ENCODE measurements around the gene GNE.
"Not testable (repeated sequence)": the region's sequence is repeated elsewhere in the genome, so short reads cannot be mapped to it uniquely, and the experiment has no call there.

GNE gene

DNA sequence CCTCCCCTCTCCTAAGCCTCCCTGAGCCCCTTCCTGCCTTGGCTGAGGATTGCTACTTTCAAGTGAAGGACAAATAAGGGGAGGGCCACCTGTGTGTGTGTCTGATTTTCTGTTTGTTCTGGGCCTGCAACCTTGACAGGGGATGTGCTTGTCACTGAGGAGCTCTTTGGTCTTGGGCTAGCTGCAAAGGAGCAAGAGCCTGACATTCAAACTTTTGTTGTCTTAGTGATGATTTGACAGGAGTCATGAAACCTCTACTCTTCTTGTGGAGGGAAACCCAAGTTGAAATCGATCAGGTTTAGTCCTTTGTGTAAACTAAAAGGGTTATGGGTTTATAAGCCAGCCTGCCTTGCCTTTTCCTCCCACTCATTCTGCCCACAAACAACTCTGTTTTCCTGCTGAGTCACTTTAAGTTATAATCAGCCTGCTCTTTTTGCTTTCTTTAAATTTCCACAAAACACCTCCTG is 50.7 kb downstream of the GNE start:
- no peak for DNase-seq

DNA sequence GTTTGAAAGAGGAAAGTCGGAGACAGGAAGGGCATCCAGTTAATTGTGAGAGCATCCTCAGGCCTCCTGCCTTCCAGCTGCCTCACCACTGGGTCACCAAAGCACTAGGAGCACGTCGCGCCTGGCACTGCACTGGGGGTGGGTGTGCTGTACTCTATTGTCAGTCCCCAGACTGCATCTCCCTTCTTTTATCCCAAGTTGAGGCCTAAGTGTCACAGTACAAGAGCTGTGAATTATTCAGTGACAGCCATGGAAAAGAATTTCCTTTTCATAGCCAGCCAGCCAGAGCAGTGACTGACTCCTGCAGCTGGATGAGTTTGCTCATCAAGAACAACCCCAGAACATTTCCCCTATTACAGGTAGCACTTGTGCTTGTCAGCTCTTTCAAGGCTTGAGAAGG is 51.2 kb downstream of the GNE start:
- DNase-seq: no peak

DNA sequence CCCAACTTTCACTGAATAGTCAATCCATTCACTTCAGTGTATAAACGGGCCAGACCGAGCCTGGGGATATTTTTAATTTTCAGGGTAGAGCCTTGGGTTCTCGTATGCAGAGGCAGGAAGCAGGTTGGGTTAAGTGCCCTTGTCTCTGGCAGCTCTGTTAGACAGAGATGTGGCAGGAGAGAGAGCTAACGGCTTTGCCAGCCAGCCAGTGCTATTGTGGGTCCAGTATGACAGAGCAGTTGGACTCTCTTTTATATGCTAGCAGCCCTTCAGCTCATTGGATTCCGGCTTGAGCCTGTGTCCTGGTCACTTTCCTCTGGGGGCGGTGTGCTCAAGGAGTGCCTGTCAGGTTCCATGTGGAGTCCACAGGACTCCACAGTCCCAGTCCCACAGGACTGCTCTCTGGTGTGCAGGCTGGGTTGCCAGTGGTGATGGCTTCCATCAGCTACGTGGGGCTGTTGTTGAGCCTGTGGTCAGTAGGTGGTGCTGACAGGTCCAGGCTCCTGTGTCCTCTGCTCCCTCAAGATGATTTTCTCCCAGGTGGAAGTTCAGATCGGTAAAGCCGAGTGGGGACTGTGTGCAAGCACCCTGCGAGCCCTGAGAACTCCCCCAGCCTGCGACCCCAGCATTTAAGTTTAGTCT is 53.2 kb downstream of the GNE start:
- DNase-seq: no peak

DNA sequence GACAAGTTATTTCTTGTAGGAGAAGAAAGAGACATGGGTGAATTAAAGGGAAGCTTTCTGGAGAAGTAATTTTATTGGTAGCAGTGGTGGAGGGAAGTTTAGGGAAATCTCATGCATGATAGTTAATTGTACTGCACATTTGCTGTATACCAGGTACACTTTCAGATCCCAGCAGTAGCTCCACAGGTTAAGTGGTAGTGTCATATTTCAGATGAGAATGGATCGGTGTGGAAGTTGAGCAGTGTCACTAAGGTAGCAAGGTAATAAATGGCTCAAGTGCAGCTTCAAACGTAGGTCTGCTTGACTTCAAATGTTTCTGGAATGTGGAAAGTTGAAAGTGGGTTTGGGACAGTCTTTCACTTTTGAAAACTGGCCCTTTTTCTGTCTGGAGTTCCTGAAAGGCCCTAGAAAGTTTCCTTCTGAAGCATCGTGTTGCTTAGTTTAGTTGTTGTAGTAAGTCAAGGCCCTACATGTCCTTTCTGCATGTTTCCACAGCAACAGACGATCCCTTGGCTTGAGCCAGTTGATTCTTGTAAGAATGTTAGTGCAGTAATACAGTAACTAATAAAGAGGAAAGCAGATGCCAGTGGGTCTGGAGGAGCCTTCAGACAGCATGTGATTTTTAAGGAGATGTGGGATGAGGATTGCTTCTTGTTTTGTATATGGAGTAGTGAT is 63.8 kb downstream of the GNE start:
- DNase-seq: no peak

DNA sequence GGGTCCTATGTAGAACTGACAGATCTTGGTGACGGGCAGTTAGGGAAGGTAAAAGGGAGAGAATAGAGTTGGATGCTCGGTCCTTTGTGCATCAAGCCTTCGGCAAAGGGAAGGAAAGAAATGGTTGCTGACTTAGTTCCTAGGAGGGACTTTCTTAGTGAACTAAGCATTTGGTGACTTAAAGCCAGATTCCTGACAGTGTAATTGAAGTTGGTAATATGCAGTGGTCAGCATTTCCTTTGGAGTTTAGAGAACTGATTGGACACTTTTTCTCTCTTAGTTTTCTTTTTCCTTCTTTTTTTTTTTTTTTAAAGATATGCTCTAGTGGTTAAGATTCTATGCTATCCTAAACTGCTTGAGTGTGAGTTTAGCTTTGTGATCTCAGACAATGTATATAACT is 65.2 kb downstream of the GNE start:
- no peak for DNase-seq

DNA sequence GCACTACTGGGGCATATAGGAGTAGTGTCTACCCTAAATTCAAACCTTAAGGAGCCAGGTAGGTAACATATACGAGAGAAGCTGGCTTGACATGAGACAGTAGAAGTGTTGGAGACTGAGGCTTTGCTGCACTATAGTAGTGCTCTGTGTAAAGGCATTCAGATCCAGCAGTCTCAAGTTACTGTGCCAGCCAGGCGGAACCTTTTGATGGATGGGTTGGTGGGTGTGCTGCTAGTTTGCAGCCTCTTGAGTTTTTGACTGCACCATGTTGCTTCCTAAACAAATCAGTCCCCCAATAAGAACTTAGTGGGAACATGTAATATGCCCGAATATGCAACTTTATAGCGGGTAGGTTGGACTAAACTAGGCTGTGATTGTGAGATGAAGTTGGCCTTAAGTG is 66.1 kb downstream of the GNE start:
- no peak for DNase-seq

DNA sequence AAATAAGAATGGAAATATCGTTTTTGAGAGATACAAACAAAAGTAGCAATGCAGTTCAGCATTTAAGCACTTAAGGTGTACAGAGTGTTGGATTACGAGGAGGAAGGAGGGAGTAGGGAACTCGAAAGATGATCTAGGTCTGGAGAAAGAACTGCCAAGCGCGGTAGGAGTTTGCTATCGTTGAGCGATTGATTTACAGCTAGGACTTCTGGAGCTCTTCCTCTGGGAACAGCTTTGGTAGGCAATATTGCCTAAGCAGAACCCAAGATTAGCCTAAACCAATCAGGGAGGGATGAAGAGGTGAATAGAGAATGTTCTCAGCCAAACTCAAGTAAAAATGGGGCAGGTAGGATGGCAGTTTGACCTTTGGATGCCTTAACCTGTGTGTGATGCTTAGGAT is 66.6 kb downstream of the GNE start:
- no peak for DNase-seq

DNA sequence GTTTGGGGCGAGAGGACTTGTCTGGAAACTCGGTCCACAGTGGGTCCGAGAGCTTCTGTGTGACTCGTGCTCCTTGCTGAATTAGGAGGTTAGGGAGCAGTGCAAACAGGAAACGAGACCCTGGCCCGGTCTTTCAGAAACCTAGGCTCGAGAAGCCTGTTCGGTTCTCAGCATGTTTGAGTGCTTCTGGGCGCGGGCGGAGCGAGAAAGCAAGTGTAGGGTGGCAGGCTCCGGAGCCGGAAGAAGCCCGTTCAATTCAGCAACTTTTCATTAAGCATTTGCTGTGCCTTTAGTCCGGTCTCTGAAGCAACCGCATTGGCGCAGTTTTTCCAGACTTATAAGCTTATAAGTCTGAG is 67.0 kb downstream of the GNE start:
- DNase-seq: peak; percentile 42

DNA sequence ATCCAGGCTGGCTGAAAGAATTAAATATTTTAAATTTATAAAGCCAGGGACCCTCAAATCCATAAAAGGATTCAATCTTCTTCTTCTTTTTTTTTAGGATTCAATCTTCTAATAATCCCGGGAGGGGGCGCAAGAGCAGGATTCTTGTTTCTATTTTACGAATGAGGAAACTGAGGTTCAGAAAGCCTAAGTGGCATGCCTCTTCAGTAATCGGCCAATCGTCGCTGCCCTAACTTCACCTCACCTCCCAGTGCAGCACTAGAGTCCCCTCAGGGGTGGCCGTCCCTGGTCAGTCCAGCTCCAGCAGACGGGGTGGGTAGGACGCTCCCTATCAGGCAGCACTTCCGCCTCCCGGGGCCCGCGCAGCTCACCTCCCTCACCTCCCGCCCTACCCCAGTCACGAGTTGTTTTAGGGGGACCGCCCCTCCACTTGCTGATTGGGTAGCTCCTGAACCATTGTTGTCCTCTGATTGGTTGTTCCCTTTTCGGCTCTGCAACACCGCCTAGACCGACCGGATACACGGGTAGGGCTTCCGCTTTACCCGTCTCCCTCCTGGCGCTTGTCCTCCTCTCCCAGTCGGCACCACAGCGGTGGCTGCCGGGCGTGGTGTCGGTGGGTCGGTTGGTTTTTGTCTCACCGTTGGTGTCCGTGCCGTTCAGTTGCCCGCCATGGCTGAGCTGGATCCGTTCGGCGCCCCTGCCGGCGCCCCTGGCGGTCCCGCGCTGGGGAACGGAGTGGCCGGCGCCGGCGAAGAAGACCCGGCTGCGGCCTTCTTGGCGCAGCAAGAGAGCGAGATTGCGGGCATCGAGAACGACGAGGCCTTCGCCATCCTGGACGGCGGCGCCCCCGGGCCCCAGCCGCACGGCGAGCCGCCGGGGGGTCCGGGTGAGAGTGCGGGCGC is 67.6 kb downstream of the GNE start, which contains the start of gene CLTA:
Gene CLTA, plus strand, starts transcription at position 534 of the 902 bp plus-strand sequence. Its CDS starts 136 bp downstream, at position 670.
- DNase-seq: peak; percentile 93

DNA sequence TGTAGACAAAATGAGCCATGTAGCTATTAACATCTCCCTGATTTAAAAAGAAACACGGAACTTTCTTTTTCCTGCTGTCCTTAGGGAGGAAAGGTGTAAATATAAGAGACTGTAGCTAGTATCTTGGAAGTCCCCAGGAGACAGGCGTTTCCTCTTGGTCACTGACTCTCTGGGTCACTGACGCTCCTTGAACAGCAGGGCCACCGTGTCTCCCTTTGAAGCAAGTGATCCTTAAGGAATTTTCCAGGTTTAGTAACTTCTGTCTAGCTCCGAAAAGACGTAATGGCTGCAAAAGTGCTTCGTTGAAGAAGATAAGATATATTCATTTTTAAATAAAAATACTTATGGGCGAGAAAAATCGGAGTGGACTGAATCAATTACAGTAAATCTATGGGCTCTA is 68.3 kb downstream of the GNE start:
- no peak for DNase-seq

DNA sequence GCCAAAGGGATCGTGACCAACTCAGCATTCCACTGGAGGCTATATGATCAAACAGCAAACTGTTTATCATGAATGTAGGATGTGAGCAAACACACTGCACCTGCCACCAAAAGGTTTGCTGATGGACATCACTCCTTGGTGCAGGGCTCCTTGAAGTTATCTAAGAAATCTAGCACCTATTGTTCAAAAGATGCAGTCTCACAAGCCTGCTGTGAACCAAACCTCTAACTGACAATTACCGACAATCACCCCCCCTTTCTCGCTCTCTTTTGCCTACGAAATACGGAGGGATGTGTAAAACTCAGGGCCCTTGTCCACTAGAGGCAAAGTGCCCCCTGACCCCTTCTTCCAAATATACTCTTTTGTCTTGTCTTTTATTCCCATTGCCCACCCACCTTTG is 70.0 kb downstream of the GNE start:
- no peak for DNase-seq

DNA sequence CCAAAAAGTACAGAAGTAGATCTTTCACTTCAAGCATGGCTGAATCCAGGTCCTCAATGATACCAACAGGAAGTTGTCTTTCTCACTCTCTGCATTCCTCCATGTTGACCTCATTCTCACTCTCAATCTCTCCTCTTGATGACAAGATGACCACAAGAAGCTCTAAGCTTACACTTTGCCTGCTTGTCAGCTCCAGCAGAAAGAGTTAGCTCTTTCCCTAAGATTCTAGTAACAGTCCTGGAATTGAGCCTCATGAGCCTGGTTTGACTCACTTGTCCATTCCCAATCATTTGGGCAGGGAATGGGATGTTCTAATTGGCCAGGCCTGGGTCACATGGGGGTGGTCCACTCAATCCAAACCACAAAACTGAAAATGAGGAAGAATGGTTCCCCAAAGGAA is 70.8 kb downstream of the GNE start:
- DNase-seq: no peak

DNA sequence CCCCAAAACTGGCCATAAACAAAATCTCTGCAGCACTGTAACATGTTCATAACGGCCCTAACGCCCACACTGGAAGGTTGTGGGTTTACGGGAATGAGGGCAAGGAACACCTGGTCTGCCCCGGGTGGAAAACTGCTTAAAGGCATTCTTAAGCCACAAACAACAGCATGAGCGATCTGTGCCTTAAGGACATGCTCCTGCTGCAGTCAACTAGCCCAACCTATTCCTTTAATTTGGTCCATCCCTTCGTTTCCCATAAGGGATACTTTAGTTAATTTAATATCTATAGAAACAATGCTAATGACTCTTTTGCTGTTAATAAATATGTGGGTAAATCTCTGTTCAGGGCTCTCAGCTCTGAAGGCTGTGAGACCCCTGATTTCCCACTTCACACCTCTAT is 78.0 kb downstream of the GNE start:
- DNase-seq: not testable (repeated sequence)

DNA sequence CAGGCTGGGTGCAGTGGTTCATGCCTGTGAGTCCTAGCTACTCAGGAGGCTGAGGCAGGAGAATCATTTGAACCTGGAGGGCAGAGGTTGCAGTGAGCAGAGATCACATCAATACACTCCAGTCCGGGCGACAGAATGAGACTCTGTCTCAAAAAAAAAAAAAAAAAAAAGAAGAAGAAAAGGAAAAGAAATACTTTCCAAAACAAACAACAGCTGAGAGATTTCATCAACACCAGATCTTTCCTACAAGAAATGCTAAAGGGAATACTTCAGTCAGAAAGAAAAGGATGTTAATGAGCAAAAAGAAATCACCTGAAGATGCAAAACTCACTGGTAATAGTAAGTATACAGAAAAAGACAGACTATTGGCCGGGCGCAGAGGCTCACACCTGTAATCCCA is 80.7 kb downstream of the GNE start:
- no peak for DNase-seq

DNA sequence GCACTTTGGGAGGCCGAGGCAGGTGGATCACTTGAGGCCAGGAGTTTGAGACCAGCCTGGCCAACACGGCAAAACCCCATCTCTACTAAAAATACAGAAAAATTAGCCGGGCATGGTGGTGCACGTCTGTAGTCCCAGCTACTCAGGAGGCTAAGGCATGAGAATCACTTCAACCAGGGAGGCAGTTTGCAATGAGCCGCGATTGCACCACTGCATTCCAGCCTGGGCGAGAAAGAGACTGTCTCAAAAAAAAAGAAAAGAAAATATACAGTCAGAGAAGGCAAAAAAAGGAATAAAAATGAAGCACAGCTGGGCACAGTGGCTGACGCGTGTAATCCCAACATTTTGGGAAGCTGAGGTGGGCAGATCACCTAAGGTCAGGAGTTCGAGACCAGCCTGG is 81.8 kb downstream of the GNE start:
- DNase-seq: not testable (repeated sequence)

DNA sequence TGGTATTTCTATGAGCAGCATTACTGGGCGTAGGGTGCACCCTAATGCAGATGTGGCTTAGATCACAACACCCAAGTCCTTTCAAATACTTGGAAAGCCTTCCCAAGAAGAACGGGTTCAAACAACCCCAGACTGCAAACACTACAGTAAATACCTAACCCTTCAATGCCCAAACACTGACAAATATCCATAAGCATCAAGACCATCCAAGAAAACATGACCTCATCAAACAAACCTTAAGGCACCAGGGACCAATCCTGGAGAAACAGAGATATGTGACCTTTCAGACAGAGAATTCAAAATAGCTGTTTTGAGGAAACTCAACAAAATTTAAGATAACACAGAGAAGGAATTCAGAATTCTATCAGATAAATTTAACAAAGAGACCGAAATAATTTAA is 83.0 kb downstream of the GNE start:
- DNase-seq: not testable (repeated sequence)

DNA sequence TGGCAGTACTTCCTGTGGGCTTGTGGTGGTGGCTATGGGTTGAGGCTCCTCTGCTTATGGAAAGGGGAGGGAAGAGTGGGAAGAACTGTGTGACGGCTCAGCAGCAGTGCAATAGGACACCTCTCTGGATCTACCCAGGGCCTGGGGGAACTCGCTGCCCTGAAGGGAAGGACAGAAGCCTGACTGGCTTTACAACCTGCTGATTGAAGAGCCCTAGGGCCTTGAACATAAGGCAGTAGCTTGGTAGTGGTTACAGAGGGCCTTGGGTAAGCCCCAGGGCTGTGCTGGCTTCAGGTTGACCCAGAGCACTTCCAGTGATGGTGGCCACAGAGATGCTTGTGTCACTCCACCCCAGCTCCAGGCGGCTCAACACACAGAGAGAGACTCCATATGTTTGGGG is 83.5 kb downstream of the GNE start:
- DNase-seq: no peak

DNA sequence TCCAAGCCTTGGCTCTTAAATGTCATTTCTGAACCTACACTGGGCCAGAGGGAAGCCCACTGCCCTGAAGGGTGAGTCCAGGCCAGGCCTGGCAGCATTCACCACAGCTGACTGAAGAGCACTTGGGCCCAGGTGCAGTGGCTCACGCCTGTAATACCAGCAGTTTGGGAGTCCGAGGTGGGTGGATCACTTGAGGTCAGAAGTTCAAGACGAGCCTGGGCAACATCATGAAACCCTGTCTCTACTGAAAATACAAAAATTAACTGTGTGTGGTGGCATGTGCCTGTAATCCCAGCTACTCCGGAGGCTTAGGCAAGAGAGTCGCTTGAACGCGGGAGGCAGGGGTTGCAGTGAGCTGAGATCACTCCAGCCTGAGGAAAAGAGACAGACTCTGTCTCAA is 84.0 kb downstream of the GNE start:
- DNase-seq: no peak

DNA sequence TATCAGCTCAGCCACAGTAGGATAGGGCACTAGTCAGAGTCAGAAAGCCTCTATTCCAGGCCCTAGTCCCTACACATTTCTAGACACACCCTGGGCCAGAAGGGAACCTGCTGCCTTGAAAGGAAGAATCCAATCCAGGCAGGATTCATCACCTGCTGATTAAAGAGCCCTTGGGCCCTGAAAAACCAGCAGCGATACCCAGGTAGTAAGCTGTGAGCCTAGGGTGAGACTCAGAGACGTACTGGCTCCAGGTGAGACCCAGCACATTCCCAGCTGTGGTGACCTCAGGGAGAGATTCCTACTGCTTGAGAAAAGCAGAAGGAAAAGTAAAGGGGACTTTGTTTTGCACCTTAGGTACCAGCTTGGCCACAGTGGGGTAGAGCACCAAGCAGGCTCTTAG is 84.4 kb downstream of the GNE start:
- DNase-seq: no peak

DNA sequence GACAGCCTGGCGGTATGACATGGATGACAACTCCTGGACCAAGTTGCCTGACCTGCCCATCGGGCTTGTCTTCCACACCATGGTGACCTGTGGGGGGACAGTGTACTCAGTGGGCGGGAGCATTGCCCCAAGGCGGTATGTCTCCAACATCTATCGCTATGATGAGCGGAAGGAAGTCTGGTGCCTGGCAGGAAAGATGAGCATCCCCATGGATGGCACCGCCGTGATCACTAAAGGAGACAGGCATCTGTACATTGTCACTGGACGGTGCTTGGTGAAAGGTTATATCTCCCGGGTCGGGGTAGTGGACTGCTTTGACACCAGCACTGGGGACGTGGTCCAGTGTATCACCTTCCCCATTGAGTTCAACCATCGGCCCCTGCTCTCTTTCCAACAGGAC is 87.7 kb downstream of the GNE start:
- DNase-seq: no peak

DNA sequence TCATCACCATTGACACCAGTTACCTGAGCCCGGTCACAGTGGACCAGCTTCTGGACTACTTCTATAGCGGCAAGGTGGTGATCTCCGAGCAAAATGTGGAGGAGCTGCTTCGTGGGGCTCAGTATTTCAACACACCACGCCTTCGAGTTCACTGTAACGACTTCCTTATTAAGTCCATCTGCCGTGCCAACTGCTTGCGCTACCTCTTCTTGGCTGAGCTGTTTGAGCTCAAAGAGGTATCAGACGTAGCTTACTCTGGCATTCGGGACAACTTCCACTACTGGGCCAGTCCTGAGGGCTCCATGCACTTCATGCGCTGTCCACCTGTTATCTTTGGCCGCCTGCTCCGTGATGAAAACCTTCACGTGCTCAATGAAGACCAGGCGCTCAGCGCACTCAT is 88.5 kb downstream of the GNE start:
- no peak for DNase-seq

DNA sequence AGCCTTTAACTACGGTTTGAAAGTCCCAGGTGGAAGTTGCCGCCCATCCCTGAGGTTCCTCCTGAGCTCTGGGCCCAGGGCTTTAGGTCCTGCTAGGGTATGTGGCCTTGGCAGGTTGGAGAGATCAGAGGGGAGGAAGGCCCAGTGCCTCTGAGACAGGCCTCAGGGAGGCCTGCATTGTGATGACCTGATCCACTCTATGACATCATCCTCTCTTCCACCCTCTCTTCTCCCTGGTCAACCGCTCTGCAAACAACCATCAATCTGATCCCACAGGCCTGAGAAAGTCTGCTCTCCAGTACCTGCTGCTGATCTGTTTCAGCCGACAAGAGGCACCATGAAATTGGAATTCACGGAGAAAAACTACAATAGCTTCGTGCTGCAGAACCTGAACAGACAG is 89.1 kb downstream of the GNE start, which contains the start of gene CCIN:
Gene CCIN, plus strand, starts transcription at position 223 of the 400 bp plus-strand sequence. Its CDS starts 115 bp downstream, at position 338.
- DNase-seq: no peak

DNA sequence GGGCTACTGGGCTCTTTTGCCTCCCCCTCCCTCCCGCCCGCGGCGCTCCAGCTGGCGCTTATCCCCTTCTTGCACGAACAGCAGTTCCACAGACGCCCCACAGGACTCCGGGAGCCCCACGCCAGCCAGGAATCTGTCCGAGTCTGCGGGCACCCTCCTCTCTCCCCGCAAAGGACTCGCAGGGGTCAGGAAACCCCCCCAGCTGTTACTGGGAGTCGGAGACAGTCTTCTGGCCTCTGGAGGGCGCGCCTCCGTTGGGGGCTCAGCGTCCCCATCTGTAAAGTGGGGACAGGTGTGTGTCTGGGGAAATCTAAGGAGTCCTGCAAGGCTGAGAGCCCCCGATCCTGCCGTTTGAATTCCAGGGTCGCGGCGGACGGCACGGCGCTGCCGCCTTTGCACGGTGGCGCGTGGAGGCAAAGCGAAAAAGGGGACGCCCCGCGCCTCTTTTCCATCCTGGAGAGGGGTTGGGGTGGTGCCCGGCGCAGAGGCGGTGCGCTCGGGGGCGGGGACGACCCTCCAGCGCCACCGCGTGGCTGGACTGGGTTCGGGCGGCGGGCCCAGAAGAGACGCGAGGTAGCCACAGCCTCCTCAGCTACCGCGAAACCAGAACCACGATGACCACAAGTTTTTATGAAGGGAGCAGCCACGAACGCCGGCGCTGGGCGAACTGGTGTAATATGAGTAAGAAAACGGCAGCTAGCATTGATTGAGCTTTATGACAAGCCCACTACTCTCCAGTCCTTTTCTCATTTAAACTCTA is 91.9 kb downstream of the GNE start:
- DNase-seq: peak; percentile 76

All from activated effector memory CD4-positive, alpha-beta T cell treated with Interleukin-2 at 50 U/mL for 16 hours (primary cell).